ENCODE measurements around the gene PRDX6. TPM values are rescaled to one million over a fixed set of nuclear protein-coding genes. Genes with fewer than 3 reads are reported as not detected.
"Not testable (repeated sequence)": the region's sequence is repeated elsewhere in the genome, so short reads cannot be mapped to it uniquely, and the experiment has no call there.

Gene PRDX6
- total RNA-seq, 2 donors from 2014 or later: 483 to 623 TPM

GRCh38 chr1:173474097-173474779 is 2.9 kb upstream of the PRDX6 start:
- Mint-ChIP-seq H3K4me1 (peaks cover 24% of the 10 kb centered on the region), H3K36me3 (ENCODE audit: low read depth) (peaks cover 53% of the 10 kb centered on the region), H3K27me3 (ENCODE audit: insufficient read depth) (no peaks in the 10 kb centered on the region), H3K9me3 (peaks cover 43% of the 10 kb centered on the region), H3K4me3 (peak overlapping the region; percentile 97), H3K27ac (peak overlapping the region; percentile 99)
- TF ChIP-seq, protein P1, sequence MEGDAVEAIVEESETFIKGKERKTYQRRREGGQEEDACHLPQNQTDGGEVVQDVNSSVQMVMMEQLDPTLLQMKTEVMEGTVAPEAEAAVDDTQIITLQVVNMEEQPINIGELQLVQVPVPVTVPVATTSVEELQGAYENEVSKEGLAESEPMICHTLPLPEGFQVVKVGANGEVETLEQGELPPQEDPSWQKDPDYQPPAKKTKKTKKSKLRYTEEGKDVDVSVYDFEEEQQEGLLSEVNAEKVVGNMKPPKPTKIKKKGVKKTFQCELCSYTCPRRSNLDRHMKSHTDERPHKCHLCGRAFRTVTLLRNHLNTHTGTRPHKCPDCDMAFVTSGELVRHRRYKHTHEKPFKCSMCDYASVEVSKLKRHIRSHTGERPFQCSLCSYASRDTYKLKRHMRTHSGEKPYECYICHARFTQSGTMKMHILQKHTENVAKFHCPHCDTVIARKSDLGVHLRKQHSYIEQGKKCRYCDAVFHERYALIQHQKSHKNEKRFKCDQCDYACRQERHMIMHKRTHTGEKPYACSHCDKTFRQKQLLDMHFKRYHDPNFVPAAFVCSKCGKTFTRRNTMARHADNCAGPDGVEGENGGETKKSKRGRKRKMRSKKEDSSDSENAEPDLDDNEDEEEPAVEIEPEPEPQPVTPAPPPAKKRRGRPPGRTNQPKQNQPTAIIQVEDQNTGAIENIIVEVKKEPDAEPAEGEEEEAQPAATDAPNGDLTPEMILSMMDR (conservative IDR thresholded peaks at IDR 0.05): no peak
- peak overlapping the region; percentile 69 for H3K4me3 ChIP-seq (ENCODE audit: low read length)
- H3K36me3 ChIP-seq (ENCODE audit: control insufficient read depth, insufficient read depth, low read length): peaks cover 37% of the 10 kb centered on the region
- peaks cover 43% of the 10 kb centered on the region for H3K9me3 ChIP-seq (ENCODE audit: control insufficient read depth, low read length)
- peak overlapping the region; percentile 75 for H3K9ac ChIP-seq (ENCODE audit: extremely low read depth, low read length, poor library complexity, severe bottlenecking)
- no peaks in the 10 kb centered on the region for H3K27me3 ChIP-seq (ENCODE audit: control insufficient read depth, insufficient read depth, low read length, poor library complexity, severe bottlenecking)
- WGBS, 2 experiments (ENCODE audit: insufficient coverage in 1 of 2, insufficient read length in 1 of 2): 62 to 100% methylated on average over 1 to 5 of the region's 5 CpGs
- H3K4me1 ChIP-seq (ENCODE audit: control insufficient read depth, insufficient read depth, low read length): peaks cover 4% of the 10 kb centered on the region
- peak overlapping the region; percentile 50 for H3K27ac ChIP-seq (ENCODE audit: low read depth, low read length)
- DNase-seq: no peak

GRCh38 chr1:173474780-173475421 is 2.2 kb upstream of the PRDX6 start:
- peak; percentile 58 for DNase-seq
- Mint-ChIP-seq H3K36me3 (ENCODE audit: low read depth) (peaks cover 53% of the 10 kb centered on the region), H3K27ac (peak overlapping the region; percentile 99), H3K9me3 (peaks cover 37% of the 10 kb centered on the region), H3K4me1 (peaks cover 31% of the 10 kb centered on the region), H3K4me3 (peak overlapping the region; percentile 97)
- Histone ChIP-seq H3K36me3 (ENCODE audit: control insufficient read depth, insufficient read depth, low read length) (peaks cover 39% of the 10 kb centered on the region), H3K27ac (ENCODE audit: low read depth, low read length) (peak overlapping the region; percentile 70), H3K4me3 (ENCODE audit: low read length) (peak overlapping the region; percentile 92), H3K9ac (ENCODE audit: extremely low read depth, low read length, poor library complexity, severe bottlenecking) (peak overlapping the region; percentile 75), H3K9me3 (ENCODE audit: control insufficient read depth, low read length) (peaks cover 37% of the 10 kb centered on the region)
- 51 to 90% methylated on average over 2 to 17 of the region's 17 CpGs for WGBS, 2 experiments (ENCODE audit: insufficient coverage in 1 of 2, insufficient read length in 1 of 2)
- not testable (repeated sequence) for H3K4me1 ChIP-seq (ENCODE audit: control insufficient read depth, insufficient read depth, low read length); H3K27me3 ChIP-seq (ENCODE audit: control insufficient read depth, insufficient read depth, low read length, poor library complexity, severe bottlenecking); H3K27me3 Mint-ChIP-seq (ENCODE audit: insufficient read depth)

- H3K9me3 ChIP-seq (ENCODE audit: control insufficient read depth, low read length): peaks cover 29% of the 10 kb centered on the region
Measured at GRCh38 chr1:173475564-173476196, 1.5 kb upstream of the PRDX6 start.

More at GRCh38 chr1:173475564-173476196, 1.5 kb upstream of the PRDX6 start:
- WGBS, 2 experiments (ENCODE audit: insufficient coverage in 1 of 2, insufficient read length in 1 of 2): 60 to 72% methylated on average over 2 to 5 of the region's 5 CpGs
- Histone ChIP-seq H3K36me3 (ENCODE audit: control insufficient read depth, insufficient read depth, low read length) (peaks cover 47% of the 10 kb centered on the region), H3K4me3 (ENCODE audit: low read length) (peak overlapping the region; percentile 92), H3K27me3 (ENCODE audit: control insufficient read depth, insufficient read depth, low read length, poor library complexity, severe bottlenecking) (no peaks in the 10 kb centered on the region), H3K4me1 (ENCODE audit: control insufficient read depth, insufficient read depth, low read length) (peaks cover 4% of the 10 kb centered on the region), H3K27ac (ENCODE audit: low read depth, low read length) (no peak overlapping the region), H3K9ac (ENCODE audit: extremely low read depth, low read length, poor library complexity, severe bottlenecking) (peak overlapping the region; percentile 75)
- Mint-ChIP-seq H3K4me1 (peaks cover 38% of the 10 kb centered on the region), H3K9me3 (peaks cover 29% of the 10 kb centered on the region), H3K27me3 (ENCODE audit: insufficient read depth) (no peaks in the 10 kb centered on the region), H3K27ac (peak overlapping the region; percentile 75), H3K4me3 (peak overlapping the region; percentile 97), H3K36me3 (ENCODE audit: low read depth) (peaks cover 53% of the 10 kb centered on the region)
- DNase-seq: no peak
- TF ChIP-seq, protein P1 (conservative IDR thresholded peaks at IDR 0.05): no peak

Measured in endodermal cell (in vitro differentiated cells).